HG03025 (cell line): ENCODE measurements around the gene MEA1.
A peak's percentile ranks its signal among the peaks of the same experiment; 100 is the strongest.
"Not testable (repeated sequence)": the region's sequence is repeated elsewhere in the genome, so short reads cannot be mapped to it uniquely, and the experiment has no call there.

ENCODE experiments used
- ATAC-seq: cut with Tn5 transposase; IDR thresholded peaks from one replicate; pipeline ENCODE4 v1.9.1; 2021; ENCODE audit warnings: mild to moderate bottlenecking, moderate library complexity; ENCODE audit not compliant: unreplicated experiment, low FRiP score

The MEA1 gene

DNA sequence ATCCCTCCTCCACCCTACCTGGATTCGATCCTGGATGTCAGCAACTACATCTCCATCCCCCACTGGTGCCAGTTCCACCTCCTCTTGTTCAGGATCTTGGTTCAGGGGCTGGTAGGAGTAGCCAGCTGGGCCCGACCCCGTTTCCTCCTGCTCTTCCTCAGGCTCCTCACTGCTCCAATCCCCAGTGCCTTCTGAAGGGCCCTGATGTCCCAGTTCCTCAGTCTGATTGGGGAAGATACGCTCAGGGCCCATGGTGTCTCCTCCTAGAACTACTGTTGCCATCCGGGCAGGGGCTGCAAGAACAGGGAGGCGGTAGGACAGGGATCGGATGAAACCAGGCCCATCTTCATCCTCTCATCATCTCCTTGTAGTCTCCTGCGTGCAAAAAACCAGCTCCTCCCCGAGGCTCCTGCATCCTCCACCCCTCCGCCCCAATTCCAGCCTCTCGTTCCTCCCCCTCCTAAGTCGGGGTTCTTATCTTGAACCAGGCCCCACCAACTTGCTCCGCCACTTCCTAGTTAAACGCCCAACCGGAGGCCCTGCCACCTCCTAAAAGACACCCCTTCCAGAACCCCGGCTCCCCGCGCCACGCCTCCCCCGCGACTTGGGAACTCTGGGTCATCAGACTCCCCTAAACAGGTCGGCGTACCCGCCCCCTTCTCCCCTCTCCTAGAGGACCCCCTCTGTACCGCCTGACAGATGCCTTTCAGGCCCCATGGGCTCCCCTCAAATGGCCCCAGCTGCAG lies 476 bp downstream of the MEA1 start:
- ATAC-seq, result no peak

DNA sequence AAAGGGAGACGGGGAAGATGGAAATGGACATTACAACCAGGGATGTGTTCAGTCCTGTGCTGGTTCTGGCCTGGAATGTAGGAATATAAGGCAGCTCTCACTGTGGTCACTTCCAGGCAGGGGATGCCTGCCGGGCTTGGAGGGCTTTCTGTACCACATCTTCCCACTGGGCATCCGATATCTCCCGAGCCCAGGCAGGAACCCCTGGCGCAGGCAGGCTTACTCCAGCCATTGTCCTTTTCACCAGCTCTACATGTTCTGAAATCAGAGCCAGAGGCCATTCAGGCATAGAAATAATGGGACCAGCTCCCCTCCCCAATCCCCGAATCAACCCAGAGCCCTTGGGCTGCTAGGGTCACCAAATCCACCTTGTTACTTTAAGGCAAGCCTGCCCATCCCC lies 1.4 kb downstream of the MEA1 start:
- no peak for ATAC-seq

DNA sequence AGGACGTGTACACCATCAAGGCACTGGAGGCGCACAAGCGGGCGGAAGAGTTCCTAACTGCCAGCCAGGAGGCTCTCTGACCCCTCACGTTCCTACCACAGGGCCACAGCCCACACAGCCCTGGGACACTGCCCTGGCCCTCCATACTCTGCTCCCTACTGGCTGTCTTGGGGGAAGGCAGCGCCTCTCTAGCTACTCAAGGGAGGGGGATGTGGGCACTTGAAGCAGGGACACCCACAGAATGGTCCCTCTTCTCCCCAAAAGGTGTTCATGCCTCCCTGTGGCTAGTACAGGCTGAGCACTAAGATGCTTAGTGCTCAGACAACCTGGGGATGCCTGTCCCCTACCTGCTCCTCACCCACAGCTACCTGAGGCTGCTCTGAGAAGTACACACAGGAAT lies 2.5 kb downstream of the MEA1 start:
- ATAC-seq, result no peak

DNA sequence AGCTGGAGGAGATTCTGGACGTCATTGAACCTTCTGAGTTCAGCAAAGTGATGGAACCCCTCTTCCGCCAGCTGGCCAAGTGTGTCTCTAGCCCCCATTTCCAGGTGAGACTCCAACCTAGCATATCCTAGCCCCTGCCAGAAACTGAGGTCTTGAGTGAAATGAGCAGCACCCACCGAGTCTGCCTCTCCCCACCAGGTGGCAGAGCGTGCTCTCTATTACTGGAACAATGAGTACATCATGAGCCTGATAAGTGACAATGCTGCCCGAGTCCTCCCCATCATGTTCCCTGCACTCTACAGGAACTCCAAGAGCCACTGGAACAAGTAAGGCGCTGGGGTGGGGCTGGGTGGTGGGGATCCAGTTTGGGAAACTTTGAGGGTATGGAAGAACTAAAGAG lies 4.6 kb downstream of the MEA1 start:
- no peak for ATAC-seq

DNA sequence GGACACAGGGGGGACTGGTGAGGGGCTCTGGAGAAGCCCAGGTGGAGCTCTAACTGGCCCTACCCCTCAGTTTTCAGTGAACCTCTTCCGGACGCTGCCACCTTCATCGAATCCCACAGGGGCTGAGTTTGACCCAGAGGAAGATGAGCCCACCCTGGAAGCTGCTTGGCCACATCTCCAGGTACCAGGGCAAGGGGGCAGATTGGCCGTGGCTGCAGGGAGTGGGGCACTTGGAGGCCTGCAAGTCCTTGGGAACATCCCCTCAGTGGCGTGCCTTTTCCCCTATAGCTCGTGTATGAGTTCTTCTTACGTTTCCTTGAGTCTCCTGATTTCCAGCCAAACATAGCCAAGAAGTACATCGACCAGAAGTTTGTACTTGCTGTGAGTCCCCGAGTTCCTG lies 6.6 kb downstream of the MEA1 start:
- ATAC-seq, result no peak

DNA sequence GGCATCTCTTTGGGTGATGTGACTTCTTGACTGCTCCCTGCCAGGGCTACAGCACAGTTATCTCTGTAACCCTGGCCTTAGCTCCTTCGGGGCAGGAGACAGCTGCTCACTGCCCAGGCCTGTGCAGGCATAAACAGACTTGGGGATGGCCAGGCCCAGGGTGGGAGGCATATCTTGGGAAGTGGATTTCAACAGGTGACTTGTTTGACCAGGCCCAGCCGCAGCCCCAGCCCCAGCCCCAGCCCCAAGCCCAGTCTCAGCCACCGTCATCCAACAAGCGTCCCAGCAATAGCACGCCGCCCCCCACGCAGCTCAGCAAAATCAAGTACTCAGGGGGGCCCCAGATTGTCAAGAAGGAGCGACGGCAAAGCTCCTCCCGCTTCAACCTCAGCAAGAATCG lies 7.5 kb downstream of the MEA1 start:
- ATAC-seq, result no peak

DNA sequence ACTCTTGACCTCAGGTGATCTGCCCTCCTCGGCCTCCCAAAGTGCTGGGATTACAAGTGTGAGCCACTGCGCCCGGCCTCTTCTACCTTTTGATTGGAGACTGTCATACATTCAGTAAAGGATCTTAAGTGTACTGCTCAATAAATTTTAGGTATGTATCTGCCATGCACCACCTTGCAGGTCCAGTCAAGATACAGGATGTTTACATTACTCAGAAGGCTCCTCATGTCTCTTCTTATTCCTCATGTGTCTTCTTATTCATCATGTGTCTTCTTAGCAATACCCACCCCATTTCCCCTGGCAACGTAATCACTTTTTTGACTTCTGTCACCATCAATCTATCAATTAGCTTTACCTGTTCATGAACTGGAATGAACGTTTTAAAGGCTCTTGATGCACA lies 7.9 kb downstream of the MEA1 start:
- no peak for ATAC-seq

DNA sequence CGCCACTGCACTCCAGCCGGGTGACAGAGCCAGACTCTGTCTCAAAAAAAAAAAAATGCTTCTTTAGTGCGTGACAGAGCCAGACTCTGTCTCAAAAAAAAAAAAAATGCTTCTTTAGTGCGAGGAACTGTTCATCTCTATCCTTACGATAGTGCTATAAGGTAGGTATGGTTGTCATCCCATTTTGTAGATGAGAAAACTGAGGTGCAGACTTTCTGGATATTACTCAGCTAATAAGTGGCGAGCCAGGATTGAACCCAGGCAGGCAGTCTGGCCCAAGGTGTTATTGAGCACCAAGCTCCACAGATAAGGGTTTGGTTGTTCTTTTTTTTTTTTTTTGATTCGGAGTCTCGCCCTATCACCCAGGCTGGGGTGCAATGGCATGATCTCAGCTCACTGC lies 11.9 kb downstream of the MEA1 start:
- no peak for ATAC-seq

DNA sequence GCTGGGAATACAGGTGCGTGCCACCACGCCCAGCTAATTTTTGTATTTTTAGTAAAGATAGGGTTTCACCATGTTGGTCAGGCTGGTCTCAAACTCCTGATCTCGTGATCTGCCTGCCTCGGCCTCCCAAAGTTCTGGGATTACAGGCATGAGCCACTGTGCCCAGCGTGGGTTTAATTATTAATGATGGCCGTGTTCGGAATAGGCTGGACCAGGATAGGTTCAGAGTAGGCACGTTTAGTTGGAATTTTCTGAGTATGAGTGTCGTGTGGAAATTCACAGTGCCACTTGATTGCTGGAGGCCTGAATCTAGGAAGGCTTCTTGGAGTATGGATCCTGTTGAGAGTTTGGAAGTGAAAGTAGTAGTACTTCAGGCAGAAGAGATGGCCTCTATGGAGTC lies 15.5 kb downstream of the MEA1 start:
- not testable (repeated sequence) for ATAC-seq

DNA sequence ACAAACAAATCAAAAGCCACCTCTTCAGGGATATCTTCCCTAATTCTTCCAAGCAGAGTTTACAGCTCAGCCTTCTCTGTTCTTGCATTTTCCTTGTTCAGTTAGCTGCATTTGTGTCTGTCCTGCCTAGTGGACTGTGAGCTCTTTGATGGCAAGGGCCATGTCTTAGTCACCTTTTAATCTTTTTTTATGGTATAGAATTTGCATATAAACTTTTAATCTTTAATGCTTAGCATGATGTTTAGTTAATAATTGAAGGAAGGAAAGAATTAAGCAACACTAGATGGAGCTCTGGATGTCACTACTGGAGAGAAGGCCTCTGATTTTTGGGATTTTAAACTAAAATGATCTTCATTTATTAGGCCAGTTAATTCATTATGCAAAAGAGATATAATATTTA lies 17.2 kb downstream of the MEA1 start:
- no peak for ATAC-seq

DNA sequence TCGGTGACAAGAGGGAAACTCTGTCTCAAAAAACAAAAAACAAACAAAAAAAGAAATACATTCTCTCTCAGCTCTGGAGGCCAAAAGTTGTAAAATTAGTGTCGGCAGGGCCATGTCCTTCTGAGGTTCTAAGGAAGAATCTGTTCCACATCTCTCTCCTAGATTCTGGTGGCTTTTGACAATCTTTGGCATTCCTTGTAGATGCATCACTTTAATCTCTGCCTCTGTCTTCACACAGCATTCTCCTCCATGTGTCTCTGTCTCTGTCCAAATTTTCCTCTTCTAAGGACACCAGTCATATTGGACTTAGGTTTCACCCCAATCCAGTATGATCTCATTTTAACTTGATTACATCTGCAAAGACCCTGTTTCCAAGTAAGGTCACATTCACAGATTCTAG lies 20.3 kb downstream of the MEA1 start:
- no peak for ATAC-seq

DNA sequence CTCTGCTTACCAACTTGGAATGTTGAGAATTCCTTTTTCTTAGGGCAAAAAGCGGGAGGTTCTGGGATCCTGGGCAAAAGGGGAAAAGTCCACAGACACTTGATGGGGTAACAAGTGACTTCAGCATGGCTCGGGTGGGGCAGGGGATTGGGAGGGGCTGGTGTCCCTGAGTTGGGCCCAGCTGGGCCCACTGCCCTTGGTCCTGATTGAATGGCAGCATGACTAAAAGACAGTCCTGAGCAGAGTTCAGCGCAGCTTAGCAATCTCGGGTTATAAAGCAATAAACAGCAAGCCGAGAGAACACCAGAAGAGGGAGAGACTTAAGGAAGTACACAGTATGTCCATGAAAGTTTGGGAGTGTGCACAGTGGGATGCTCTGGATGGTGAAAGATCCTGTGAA lies 23.8 kb downstream of the MEA1 start:
- no peak for ATAC-seq

DNA sequence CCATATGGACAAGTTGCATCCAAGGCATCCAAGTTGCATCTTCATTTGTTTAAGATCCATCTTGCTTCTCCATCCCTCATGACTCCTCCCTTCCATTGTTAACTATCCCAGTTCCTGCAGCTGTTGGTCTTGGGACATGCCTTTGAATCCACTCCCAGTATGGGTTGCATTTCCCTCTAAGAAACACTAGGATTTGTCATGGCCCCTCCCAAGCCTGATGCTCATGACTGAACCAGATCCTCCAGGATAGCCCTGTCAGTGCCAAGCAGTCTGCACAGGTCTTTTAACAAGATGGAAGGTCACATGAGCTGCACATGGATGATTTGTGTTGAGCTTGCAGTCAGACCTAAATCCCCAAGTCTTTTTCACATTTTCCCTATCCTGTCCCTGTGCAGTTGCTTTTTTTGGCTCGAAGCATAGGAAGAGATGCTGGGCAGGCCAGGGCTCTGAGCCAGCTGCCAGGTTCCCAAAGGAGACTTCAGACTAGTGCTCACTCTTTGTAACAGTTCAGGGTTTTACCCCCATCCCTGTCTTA lies 25.2 kb downstream of the MEA1 start:
- no peak for ATAC-seq

DNA sequence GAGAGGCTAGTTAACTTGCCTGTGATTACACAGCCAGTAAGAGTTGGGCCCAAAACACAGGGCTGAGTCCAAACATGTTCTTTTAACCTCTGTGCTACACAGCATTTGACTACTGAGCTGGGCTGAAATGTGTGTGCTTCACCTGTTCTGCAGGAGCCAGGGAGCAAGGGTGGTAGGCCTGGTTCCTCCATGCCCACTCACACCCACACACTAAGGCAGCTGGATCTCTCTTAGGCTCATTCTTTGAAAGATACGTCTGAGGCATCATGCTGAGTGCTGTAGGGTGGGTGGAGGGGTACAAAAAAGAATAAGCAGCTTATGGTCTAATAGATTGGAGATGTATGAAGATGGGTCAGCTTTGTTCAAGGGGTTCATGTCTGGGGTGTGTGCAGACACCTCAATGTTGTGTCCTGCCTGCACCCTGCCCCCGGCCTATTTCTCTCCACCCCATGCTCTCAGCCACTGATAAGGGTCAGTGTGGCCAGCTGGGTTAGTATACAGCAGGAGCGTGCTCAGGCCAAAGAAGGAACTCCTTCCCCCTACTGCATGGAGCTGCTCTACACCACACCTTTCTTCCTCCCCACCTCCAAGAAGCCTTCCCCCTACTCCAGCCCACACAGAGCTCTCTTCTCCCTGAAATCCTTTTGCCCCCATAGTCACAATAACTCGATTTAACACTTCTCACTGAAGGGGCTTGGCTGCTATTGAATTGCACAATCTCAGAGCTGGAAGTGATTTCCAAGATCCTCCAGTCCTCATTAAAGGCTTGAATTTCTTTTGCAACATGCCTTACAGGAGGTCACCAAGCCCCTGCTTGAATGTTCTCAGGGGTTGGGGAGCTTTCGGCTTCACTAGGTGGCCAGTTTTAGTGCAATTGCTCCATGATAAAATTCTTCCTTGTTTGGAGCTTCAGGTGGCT lies 26.0 kb downstream of the MEA1 start:
- ATAC-seq, result no peak

DNA sequence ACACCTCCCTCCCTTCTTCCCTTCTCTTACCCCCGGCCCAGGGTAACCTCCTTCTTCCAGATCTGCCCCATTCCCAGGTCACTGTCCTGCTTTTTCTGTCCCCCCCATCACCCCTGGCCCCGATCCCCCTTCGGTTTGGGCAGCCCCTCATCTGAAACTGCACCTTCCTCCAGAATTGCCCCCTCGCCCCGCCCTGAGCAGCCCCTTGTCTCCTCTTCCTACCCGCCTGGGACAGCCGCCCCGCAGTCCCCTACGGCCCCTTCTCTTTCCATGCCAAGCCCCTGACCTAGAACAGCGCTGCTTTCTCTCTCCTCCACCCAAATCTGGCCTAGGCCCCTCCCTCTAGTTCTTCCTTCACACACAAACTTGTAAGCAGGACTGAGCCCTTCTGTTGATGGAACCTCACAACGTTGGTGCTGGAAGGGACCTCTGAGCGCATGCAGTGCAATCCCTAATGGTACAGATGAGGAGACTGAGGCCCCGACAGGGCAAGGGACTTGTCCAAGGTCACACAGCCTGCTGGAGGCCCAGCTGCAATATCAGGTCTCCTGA lies 28.7 kb downstream of the MEA1 start:
- ATAC-seq, result no peak

DNA sequence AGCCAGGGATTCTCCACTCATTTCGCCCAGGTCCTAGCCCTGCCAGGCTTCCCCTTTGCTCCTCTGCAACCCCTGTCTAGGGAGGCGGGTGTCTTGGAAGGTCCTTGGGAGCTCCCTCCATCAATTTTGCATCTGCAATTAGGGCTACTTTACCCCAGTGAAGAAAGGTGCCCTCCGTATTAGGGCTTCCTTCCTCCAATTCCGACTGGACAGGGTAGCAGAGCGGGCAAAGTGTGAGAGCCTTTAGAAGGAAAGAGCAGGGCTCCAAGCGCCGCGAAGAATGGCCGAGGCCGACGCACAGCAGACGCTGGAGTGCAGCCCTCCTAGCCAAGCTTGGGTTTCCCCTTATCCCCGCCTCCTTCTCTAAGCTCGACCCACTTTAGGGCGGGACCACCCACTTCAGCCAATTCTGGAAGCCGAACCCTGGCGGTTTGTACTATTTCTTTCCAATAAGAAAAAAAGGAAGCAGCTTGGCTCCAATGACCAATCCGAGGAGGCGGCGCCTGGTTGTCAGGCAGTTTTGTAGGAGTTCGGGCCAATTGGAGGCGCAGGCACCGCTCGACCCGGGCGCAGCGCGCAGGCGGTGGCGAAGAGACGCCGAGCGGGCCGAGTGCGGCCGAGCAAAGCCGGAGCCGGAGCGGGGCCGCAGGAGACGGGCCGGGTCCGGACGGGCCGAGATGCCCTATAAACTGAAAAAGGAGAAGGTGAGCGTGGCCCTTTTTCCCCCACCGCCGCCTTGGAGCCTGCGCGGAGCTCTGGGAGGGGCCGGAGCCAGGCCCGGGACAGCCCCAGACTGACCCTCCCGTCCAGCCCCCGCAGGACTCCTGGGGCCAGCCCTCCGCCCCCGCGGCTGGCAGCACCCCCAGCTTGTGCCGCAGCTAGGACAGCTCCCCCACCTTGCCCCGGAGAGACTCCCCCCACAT lies 29.5 kb downstream of the MEA1 start, which contains the start of gene PPP2R5D:
PPP2R5D (plus strand) TSS at position 570 of the 923 bp plus-strand sequence; CDS start at position 678, 108 bp downstream.
- peak; percentile 88 for ATAC-seq

DNA sequence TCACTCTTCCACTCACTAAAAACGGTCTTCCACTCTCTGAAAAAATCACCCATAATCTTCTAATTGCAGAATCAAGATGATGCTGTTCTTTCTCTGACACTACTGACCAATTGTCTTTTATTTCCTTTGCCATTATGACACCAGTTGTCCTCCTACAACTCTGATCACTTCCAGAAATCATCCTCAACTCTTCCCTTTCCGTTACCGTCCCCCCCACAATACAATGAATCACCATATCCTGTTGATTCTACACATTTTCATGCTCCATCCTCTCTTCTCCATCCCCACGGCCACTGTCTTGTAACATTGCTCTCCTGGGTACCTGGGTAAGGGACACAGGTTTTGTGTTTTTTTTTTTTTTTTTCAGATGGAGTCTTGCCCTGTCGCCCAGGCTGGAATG lies 31.9 kb downstream of the MEA1 start:
- no peak for ATAC-seq

DNA sequence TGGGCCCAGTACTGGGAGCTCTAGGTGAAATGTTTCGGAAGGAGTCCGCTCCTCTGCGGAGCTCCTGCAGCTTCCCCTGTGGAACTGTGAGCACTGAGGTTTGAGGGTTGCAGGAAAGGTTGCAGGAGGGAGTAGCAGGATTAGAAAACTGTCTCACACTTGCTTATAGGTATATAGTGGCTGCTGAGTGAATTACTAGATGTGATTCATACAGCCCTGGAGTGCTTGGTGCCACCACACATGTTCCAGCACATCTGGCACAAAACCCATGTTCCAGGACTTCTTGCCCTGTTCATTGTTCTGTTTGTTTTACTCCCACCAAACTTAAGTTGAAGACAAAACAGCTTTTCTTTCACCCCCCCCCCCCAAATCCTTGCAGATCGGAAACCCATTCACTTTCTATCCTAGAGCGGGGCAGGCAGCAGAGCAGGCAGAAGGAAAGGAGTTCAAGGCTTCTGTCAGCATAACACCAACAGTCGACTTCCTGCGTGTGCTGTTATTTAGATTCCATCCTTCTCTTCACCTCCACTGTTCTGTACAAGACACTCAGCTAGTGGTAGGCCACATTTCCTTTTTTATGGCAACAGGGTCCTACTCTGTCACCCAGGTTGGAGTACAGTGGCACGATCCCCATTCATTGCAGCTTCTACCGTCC lies 34.1 kb downstream of the MEA1 start:
- no peak for ATAC-seq

DNA sequence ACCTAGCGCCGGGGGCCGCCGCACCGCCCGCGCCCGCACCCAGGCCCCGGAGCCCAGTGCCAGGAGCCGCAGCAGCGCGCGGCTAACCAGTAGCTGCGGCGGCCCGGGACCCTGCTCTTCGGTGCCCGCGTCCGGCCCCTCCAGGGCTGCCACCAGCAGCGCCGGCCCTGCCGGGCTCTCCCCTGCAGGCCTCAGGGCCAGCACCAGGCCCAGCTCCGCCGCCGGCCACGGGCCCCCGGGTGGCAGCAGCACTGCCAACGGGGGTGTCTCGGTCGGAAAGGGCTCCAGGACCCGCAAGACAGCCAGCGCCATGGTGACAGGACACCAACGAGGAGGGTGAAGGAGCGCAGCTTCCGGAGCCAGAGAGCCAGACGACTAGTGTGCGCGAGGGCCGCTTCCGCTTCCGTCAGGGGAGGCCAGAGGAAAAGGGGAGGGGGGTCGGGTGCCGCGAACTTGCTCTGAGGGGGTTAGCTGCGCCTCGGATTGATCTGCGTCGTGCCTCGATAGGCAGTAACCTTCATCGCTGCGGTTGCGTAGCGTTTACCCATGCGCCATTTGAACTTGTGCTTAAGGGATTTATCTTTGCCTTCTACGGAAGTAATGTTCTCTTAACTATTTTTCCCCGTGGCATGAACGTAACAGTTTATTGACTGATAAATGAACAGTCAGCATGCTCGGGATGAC lies 34.8 kb downstream of the MEA1 start, which contains the start of gene PEX6:
PEX6 (minus strand) TSS at position 343 of the 684 bp plus-strand sequence; CDS start at position 312, 31 bp downstream.
- ATAC-seq, result peak; percentile 86
